Prostate gland (tissue), 2 donors: Measurements from ENCODE around the gene GLB1L.

Source experiments
- POLR2AphosphoS5 ChIP-seq: sonication (generic); formaldehyde crosslinking; IDR thresholded peaks from one replicate; pipeline ENCODE4 v1.6.1; 2017; ENCODE audit warnings: antibody characterized with exemption
- TF ChIP-seq, protein P1 (sequence below), 4 experiments: fragments of 200-600 bp in 2 of 4; fragments of 450-650 bp in 2 of 4; sonication (generic) in 2 of 4; IDR thresholded peaks; 1 replicate in 3 of 4; 2 replicates in 1 of 4; pipeline ENCODE4 v1.5.1; 2016 to 2019; ENCODE audit warnings: antibody characterized with exemption in 4 of 4, mild to moderate bottlenecking in 2 of 4, moderate library complexity in 2 of 4

DNA sequence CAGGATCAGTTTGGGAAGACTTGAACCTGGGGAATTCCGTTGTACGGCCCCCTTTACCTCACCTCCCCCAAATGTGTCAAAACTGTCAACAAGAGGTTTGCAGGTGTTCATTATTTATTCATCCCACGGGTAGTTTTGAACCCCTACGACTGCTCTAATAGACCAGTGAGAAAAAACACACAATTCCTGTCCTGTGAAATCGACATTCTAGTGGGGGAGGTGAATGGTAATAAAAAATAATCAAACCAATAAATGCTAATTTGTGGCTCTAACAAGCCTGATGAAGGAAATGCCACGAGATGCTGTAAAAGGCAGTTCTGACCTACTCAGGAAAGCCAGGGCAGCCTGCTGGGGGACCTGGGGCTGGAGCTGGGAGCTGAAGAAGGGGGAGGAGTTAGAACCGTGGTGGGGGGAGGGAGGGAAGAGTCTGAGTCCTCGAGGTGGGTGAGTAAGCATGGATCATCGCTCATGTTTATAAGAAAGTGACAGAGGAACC, 33.5 kb upstream of the GLB1L start:
- no peak for TF ChIP-seq POLR2AphosphoS5
- TF ChIP-seq, protein P1, sequence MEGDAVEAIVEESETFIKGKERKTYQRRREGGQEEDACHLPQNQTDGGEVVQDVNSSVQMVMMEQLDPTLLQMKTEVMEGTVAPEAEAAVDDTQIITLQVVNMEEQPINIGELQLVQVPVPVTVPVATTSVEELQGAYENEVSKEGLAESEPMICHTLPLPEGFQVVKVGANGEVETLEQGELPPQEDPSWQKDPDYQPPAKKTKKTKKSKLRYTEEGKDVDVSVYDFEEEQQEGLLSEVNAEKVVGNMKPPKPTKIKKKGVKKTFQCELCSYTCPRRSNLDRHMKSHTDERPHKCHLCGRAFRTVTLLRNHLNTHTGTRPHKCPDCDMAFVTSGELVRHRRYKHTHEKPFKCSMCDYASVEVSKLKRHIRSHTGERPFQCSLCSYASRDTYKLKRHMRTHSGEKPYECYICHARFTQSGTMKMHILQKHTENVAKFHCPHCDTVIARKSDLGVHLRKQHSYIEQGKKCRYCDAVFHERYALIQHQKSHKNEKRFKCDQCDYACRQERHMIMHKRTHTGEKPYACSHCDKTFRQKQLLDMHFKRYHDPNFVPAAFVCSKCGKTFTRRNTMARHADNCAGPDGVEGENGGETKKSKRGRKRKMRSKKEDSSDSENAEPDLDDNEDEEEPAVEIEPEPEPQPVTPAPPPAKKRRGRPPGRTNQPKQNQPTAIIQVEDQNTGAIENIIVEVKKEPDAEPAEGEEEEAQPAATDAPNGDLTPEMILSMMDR (IDR thresholded peaks at IDR 0.05): peak in 1 of 4 experiments; percentile 21
